ENCODE measurements around the gene SHKBP1. TPM values are rescaled to one million over a fixed set of nuclear protein-coding genes. Genes with fewer than 3 reads are reported as not detected.

Gene SHKBP1
- total RNA-seq, 4 donors from 2014 or later: 29.0 to 48.4 (median 34.8) TPM

DNA sequence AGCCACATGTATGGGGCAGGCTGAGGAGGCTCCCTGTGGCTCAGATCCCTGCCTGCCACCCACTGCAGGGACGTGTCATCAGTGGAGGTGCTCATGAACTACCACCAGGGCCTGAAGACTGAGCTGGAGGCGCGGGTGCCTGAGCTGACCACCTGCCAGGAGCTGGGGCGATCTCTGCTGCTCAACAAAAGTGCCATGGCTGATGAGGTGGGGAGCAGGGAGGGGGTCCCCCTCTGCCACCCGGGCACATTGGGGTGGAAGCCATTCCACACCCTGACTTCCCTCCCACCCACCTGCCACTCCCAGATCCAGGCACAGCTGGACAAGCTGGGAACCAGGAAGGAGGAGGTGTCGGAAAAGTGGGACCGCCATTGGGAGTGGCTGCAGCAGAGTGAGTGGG, 11.3 kb upstream of the SHKBP1 start:
- TF ChIP-seq, protein P1, sequence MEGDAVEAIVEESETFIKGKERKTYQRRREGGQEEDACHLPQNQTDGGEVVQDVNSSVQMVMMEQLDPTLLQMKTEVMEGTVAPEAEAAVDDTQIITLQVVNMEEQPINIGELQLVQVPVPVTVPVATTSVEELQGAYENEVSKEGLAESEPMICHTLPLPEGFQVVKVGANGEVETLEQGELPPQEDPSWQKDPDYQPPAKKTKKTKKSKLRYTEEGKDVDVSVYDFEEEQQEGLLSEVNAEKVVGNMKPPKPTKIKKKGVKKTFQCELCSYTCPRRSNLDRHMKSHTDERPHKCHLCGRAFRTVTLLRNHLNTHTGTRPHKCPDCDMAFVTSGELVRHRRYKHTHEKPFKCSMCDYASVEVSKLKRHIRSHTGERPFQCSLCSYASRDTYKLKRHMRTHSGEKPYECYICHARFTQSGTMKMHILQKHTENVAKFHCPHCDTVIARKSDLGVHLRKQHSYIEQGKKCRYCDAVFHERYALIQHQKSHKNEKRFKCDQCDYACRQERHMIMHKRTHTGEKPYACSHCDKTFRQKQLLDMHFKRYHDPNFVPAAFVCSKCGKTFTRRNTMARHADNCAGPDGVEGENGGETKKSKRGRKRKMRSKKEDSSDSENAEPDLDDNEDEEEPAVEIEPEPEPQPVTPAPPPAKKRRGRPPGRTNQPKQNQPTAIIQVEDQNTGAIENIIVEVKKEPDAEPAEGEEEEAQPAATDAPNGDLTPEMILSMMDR (IDR thresholded peaks at IDR 0.05; ENCODE audit: low read depth): no peak

DNA sequence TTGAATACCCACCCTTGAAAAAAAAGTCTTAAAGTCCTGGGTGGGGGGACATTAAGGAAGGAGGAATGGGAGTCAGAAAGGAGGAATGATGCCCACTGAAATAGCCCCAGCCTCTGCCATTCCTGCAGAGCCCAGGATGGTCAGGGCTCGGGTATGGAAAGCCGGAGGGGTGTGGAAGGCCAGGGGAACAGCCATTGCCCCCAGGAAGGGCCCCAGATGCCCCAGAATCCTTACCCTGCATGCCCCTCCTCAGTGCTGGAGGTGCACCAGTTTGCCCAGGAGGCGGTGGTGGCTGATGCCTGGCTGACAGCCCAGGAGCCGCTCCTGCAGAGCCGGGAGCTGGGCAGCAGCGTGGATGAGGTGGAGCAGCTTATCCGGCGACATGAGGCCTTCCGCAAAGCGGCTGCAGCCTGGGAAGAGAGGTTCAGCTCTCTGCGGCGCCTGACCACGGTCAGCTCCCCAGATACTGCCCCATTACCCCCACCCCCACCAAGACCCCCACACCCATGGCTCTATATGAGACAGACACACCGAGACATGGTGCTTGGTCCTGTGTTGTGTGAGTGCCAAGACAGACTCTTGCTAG, 10.7 kb upstream of the SHKBP1 start:
- TF ChIP-seq, protein P1 (IDR thresholded peaks at IDR 0.05; ENCODE audit: low read depth): no peak

DNA sequence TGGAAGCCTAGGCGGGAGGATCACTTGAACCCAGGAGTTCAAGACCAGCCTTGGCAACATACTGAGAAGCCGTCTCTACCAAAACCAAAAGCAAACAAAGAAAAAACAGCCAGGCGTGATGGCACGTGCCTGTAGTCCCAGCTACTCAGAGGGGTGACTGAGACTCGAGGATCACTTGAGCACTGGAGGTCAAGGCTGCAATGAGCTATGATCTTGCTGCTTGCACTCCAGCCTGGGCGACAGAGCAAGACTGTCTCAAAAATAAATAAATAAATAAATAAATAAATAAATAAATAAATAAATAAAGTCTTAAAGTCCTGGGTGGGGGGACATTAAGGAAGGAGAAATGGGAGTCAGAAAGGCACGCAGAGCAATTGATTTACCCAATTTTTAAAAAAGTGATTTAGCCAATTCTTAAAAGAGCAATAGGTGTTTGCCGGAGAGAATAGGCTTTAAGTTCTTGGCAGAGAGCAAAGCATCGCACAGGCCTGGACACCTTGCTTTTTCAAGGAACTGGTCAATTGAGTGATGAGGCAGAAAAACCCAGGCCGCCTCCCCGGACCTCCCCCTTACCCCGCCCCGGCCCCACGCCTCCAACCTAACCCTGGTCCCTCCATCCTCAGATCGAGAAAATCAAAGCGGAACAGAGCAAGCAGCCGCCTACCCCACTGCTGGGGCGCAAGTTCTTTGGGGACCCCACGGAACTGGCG, 9.5 kb upstream of the SHKBP1 start:
- TF ChIP-seq, protein P1 (IDR thresholded peaks at IDR 0.05; ENCODE audit: low read depth): no peak

DNA sequence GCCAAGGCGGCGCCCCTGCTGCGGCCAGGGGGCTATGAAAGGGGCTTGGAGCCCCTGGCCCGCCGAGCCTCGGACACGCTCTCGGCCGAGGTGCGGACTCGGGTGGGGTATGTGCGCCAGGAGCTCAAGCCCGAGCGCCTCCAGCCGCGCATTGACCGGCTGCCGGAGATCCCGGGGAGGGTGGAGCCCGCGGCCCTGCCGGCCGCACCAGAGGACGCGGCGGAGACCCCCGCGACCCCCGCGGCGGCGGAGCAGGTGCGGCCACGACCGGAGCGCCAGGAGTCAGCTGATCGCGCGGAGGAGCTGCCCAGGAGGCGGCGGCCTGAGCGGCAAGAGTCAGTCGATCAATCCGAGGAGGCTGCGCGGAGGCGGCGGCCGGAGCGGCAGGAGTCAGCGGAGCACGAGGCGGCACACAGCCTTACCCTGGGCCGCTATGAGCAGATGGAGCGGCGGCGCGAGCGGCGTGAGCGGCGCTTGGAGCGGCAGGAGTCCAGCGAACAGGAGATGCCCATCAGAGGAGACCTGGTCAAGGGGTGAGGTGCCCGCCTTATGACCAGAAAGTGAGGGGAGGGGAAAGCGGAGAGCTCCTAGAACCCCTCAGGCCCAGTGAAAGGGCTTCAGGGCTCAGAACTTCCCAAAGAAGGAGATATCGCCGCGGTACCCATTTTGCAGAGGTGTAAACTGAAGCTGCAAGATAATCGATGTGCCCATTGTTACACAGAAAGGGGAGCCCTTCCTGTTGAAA, 8.8 kb upstream of the SHKBP1 start:
- TF ChIP-seq, protein P1 (IDR thresholded peaks at IDR 0.05; ENCODE audit: low read depth): no peak

DNA sequence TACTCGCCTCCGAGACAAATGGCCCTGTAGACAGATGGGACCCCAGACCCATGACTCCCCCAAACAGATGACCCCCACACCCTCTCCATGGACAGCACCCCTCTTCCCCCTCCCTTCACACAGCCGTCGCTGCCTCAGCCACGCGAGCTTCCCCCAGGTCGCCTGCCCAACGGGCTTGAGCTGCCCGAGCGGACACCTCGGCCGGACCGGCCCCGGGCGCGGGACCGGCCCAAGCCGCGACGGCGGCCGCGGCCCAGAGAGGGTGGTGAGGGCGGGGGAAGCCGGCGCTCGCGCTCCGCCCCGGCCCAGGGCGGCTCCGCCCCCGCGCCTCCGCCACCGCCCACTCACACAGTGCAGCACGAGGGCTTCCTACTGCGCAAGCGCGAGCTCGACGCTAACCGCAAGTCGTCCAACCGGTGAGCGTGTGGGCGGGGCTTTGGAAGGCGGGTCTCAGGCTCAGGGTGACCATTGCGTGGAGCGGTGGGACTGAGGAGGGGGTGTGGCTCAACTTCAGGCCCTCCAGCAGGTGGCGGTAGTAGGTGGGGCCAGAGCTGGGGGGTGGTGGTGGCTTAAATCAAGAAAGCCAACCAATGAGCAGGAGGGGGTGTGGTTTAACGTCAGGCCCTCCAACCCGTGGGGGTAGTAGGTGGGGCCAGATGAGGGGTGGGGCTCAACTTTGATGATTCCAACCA, 6.2 kb upstream of the SHKBP1 start:
- TF ChIP-seq, protein P1 (IDR thresholded peaks at IDR 0.05; ENCODE audit: low read depth): no peak

DNA sequence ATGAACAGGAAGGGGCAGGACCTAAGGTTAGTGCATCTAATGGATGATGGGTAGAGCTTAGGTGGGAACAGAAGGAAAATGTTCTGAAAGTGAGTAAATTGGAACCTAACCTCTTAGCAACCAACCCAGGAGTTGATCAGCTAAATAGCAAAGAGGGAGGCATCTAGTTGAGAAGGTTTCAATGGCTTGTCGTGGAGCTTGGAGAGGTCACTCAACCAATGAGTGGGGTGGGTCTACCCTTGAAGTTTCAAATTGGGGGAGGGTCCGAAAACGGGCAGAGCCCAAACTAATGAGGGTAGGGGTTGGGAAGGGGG, 5.7 kb upstream of the SHKBP1 start:
- TF ChIP-seq, protein P1 (IDR thresholded peaks at IDR 0.05; ENCODE audit: low read depth): no peak
